SK-N-MC (cell line): ENCODE results near the gene SLC44A1.

Source experiments
- DNase-seq: peaks from one replicate; pipeline ENCODE4 v3.0.0-alpha.2; 2011; ENCODE audit warnings: low read depth, low spot score
- H3K27ac ChIP-seq: fragments of 200-600 bp; sonication (generic); 2 replicates; pipeline ENCODE4 v1.5.1; 2016; ENCODE audit warnings: mixed run types
- H3K36me3 ChIP-seq: fragments of 200-600 bp; sonication (generic); 2 replicates; pipeline ENCODE4 v1.6.1; 2017; ENCODE audit warnings: antibody characterized with exemption, low read length, mixed read lengths; ENCODE audit not compliant: insufficient read depth
- H3K4me3 ChIP-seq: fragments of 200-600 bp; sonication (generic); 2 replicates; pipeline ENCODE4 v1.5.1; 2016
- H3K9ac ChIP-seq: fragments of 200-600 bp; sonication (generic); 2 replicates; pipeline ENCODE4 v1.8.0; 2017; ENCODE audit warnings: mixed run types, mixed read lengths; ENCODE audit not compliant: insufficient read length
- H3K9me3 ChIP-seq: fragments of 200-600 bp; sonication (generic); 2 replicates; pipeline ENCODE4 v1.6.1; 2017; ENCODE audit warnings: low read depth, mild to moderate bottlenecking, antibody characterized with exemption, low read length, moderate library complexity, mixed read lengths
- EZH2 ChIP-seq: fragments of 200-600 bp; sonication (generic); IDR thresholded peaks from one replicate; pipeline ENCODE4 v1.6.1; 2017; ENCODE audit warnings: antibody characterized with exemption
- FOXP2 ChIP-seq: optimal IDR thresholded peaks from 2 replicates; pipeline ENCODE3; 2011; ENCODE audit warnings: mild to moderate bottlenecking, moderate library complexity; ENCODE audit not compliant: insufficient read depth; ENCODE audit errors: extremely low read length, control extremely low read depth
- POLR2AphosphoS5 ChIP-seq: IDR thresholded peaks from 2 replicates; pipeline ENCODE4 v1.6.1; 2012; ENCODE audit warnings: mild to moderate bottlenecking, low read depth, low read length, borderline replicate concordance

Gene SLC44A1

DNA sequence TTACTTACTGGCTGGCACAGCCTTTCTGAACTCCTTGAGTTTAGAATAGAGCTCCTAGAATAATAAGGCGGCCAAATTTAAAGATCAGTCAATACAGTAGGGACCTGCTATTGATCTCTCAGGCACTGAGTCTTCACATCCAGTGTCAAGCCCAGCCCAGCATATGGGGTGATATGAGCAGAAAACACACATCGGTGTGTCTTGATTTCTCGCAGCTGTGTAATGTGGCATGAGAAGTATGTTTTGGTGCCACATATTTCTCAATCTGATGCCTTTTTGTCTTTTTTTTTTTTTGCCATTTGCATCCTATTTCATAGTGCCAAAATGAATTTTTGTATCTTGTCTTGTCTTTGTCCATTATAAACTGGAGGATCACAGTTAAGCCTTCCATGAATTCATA lies 152.0 kb downstream of the SLC44A1 start:
- Histone ChIP-seq H3K9ac (no peak overlapping the region), H3K27ac (no peak overlapping the region), H3K36me3 (no peaks in the 10 kb centered on the region), H3K4me3 (no peak overlapping the region), H3K9me3 (no peaks in the 10 kb centered on the region)
- no peak for DNase-seq
- TF ChIP-seq POLR2AphosphoS5 (no peak), EZH2 (no peak), FOXP2 (no peak)

DNA sequence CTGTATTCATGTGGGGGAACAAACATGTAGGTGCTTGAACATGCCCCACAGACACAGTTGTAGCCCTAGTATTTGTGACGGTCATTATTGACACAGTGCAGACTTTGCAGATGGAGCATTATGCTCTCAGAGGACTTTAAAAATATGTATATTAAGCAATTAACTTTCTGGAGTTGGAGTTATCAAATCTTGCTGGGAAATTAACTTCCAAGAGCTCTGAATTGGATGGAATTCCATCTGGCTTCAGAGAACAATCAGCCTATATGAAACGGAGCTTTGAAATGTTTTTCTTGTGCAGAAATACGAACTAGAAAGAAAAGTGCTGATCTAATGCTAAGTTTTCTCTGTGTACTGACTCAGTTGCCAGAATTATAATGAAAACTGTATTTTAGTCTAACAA lies 152.4 kb downstream of the SLC44A1 start:
- Histone ChIP-seq H3K9ac (no peak overlapping the region), H3K9me3 (no peaks in the 10 kb centered on the region), H3K27ac (no peak overlapping the region; the same call in 1 of the 2 replicates), H3K4me3 (no peak overlapping the region), H3K36me3 (no peaks in the 10 kb centered on the region)
- TF ChIP-seq EZH2 (no peak), FOXP2 (no peak), POLR2AphosphoS5 (no peak)
- no peak for DNase-seq

DNA sequence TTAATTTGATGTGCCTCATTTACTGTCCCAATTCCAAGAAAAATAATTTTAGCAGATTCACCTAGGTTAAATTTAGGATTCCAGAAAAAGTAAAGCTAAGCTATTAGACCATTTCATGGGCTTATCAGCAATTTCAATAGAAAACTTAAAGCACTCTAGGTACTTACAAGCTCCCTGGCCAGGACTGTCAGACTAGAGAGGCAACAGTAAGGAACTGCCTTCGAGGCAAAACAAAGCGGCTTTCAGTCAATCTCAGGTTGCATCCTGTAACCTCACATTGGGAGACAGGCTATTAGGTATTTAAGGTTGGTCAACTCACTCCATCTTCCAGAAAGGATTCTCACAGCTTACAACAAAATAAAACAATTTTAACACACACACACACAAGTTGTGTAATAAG lies 154.7 kb downstream of the SLC44A1 start:
- H3K4me3 ChIP-seq, result no peak overlapping the region
- H3K9me3 ChIP-seq, result no peaks in the 10 kb centered on the region
- DNase-seq, result no peak
- H3K9ac ChIP-seq, result no peak overlapping the region
- no peak overlapping the region for H3K27ac ChIP-seq
- TF ChIP-seq EZH2, result no peak
- TF ChIP-seq FOXP2, result no peak
- TF ChIP-seq POLR2AphosphoS5, result no peak
- H3K36me3 ChIP-seq, result no peaks in the 10 kb centered on the region

DNA sequence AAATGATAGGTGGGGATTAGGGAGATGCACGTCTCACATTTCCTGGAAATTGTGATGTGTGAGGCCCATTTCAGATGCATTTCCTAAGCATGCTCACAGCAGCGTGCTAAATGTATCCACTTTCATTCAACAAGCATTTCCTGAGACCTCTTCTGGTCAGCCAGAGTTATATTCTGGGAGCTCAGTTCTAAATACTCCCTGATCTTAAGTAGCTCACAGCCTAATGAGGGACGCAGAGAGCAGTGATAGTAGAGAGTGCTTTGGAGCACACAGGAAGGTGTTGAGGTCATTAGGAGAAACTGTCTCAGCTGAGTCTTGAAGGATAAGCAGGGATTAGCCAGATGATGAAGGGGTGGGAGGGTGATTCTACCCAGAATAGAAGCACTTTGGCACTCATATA lies 157.2 kb downstream of the SLC44A1 start:
- no peak for DNase-seq
- Histone ChIP-seq H3K9me3 (no peaks in the 10 kb centered on the region), H3K27ac (no peak overlapping the region), H3K4me3 (no peak overlapping the region), H3K36me3 (no peaks in the 10 kb centered on the region), H3K9ac (no peak overlapping the region)
- TF ChIP-seq EZH2 (no peak), FOXP2 (no peak), POLR2AphosphoS5 (no peak)

DNA sequence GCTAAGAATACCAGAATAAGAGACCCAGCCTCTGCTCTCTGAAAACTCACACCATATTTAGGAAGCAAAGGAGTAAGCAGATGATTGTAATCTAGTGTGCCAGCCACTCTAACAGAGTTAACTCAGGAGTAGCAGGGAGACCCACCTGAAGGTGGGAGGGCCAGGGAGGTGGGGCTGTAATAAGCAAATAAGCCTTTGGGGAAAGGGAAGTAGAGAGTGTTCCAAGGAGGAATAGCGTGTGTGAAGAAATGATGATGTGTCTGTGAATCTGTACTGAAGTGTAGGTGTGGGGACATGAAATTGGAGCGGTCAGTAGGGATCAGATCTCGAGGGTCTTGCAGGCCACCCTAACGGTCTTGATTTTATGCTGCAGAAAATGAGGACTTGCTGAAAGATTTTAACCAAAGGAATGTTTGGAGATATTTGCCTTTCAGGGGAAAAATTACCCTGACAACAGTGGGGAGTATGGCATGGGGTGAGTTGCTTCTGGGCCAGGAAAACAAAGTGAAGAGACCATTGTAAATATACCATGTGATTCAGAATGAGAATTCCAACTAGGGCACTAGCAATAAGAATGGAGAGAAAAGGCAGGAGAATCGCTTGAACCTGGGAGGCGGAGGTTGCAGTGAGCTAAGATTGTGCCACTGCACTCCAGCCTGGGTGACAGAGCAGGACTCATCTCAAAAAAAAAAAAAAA lies 159.2 kb downstream of the SLC44A1 start:
- TF ChIP-seq EZH2, result no peak
- no peak for TF ChIP-seq POLR2AphosphoS5
- no peak for TF ChIP-seq FOXP2

DNA sequence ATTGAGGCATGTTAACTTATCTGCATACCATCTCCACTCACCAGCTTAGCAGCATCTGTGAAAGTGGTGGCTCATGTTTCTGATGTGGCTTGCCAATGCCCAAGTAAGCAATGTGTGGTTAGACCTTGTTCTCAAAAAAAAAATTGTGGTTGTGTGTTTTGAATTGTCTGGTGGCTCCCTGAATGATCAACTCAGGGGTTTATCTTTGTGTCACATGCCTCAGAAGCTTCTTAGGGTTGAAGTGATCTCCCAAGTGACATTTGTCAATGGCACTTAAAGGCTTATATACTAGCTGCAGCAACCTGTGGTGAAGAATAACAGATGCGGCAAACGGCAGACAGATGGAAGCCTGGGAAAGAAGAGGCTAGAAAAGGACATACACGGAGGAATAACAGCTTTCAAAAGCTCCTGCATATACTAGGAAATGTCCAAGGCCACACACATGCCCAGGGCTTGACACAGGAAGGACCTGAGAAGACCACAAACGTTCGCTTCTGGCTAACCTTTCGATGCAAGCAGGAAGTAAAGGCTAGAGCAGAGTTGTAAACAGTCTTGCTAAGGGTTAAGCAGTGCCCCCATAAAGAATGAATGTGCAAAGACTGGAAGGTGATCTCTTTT lies 161.2 kb downstream of the SLC44A1 start:
- Histone ChIP-seq H3K27ac (no peak overlapping the region), H3K36me3 (no peaks in the 10 kb centered on the region), H3K4me3 (no peak overlapping the region), H3K9me3 (no peaks in the 10 kb centered on the region), H3K9ac (no peak overlapping the region)
- DNase-seq, result no peak
- TF ChIP-seq EZH2 (no peak), FOXP2 (no peak), POLR2AphosphoS5 (no peak)

More for the DNA sequence above, 159.2 kb downstream of the SLC44A1 start:
- H3K27ac ChIP-seq, result no peak overlapping the region
- H3K9ac ChIP-seq, result no peak overlapping the region
- H3K9me3 ChIP-seq, result no peaks in the 10 kb centered on the region
- no peak overlapping the region for H3K4me3 ChIP-seq
- no peaks in the 10 kb centered on the region for H3K36me3 ChIP-seq
- no peak for DNase-seq

DNA sequence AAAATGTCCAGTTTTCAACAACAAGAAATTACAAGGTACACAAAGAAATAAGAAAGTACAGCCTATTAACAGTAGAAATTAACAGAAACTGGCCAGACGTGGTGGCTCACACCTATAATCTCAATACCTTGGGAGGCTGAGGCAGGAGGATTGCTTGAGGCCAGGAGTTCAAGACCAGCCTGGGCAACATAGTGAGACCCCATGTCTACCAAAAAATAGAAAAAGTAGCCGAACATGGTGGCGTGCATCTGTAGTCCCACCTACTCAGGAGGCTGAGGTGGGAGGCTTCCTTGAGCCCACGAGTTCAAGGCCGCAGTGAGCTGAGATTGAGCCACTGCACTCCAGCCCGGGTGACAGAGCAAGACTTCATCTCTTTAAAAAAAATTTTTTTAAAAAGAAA lies 161.9 kb downstream of the SLC44A1 start:
- DNase-seq, result no peak
- H3K9me3 ChIP-seq, result no peaks in the 10 kb centered on the region
- H3K9ac ChIP-seq, result no peak overlapping the region
- no peaks in the 10 kb centered on the region for H3K36me3 ChIP-seq
- no peak overlapping the region for H3K27ac ChIP-seq
- TF ChIP-seq POLR2AphosphoS5 (no peak), EZH2 (no peak), FOXP2 (no peak)
- no peak overlapping the region for H3K4me3 ChIP-seq

DNA sequence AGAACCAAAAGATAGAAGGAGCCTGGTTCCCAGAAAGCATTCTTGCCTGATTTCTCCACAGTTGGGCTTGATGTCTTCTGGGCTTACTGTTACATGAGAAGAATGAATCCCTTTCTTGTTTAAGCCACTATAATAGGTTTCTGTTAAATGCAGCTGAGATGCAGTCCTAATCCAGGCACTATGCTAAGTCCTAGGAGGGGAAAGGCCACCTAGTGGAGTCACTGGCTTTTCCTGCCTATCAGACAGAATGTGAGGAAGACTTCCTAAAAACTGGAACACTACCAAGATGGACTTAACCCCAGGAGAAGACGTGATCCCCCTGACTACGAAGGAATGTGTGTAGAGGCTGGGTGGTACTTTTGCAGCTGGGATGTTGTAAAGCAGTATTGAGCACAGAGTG lies 169.1 kb downstream of the SLC44A1 start:
- no peak for DNase-seq
- no peak overlapping the region for H3K4me3 ChIP-seq
- no peak for TF ChIP-seq EZH2
- H3K36me3 ChIP-seq, result no peaks in the 10 kb centered on the region
- no peak overlapping the region for H3K9ac ChIP-seq
- no peak overlapping the region for H3K27ac ChIP-seq
- no peaks in the 10 kb centered on the region for H3K9me3 ChIP-seq
